CD4-positive, CD25-positive, alpha-beta regulatory T cell (primary cell): ENCODE results near the gene CNOT1. TPM values are rescaled to one million over a fixed set of nuclear protein-coding genes. Genes with fewer than 3 reads are reported as not detected.
A peak's percentile ranks its signal among the peaks of the same experiment; 100 is the strongest.

Experiments
- ATAC-seq, 2 donors: fragments of 150-1000 bp; cut with Tn5 transposase; one replicate each; pipeline ENCODE4 v1.10.0; 2021; ENCODE audit warnings: low read depth in 2 of 2, moderate number of reproducible peaks in 2 of 2, moderate library complexity in 1 of 2
- DNase-seq, 3 donors: peaks; one replicate each; pipeline versions ENCODE4 v3.0.0 to v3.0.0-alpha.2; 2012 to 2022; ENCODE audit warnings: mixed read lengths in 1 of 3
- H3K27ac ChIP-seq: one replicate; pipeline ENCODE4 v1.7.0; 2013; ENCODE audit warnings: mild to moderate bottlenecking, low read length; ENCODE audit not compliant: insufficient read depth, poor library complexity, severe bottlenecking
- H3K27me3 ChIP-seq: one replicate; pipeline ENCODE4 v1.7.0; 2013; ENCODE audit warnings: low read length; ENCODE audit not compliant: control insufficient read depth, insufficient read depth
- H3K36me3 ChIP-seq: one replicate; pipeline ENCODE4 v1.7.0; 2013; ENCODE audit warnings: mild to moderate bottlenecking, low read length, moderate library complexity; ENCODE audit not compliant: control insufficient read depth, insufficient read depth
- H3K4me1 ChIP-seq: 2 replicates; pipeline ENCODE4 v1.7.0; 2013; ENCODE audit warnings: mild to moderate bottlenecking, low read length; ENCODE audit not compliant: insufficient read depth, control insufficient read depth, poor library complexity, severe bottlenecking
- H3K4me3 ChIP-seq: one replicate; pipeline ENCODE4 v1.7.0; 2013; ENCODE audit warnings: low read depth, mild to moderate bottlenecking, low read length, moderate library complexity
- H3K9me3 ChIP-seq, 2 experiments: 1 replicate in 1 of 2; 2 replicates in 1 of 2; pipeline ENCODE4 v1.7.0; 2013; ENCODE audit warnings: low read length in 2 of 2, mild to moderate bottlenecking in 1 of 2, moderate library complexity in 1 of 2; ENCODE audit not compliant: control insufficient read depth in 2 of 2
- H3K27ac Mint-ChIP-seq, 3 donors: one replicate each; pipeline ENCODE4 v1.8.0; 2020 to 2022; ENCODE audit warnings: mild to moderate bottlenecking in 3 of 3, mixed read lengths in 3 of 3, moderate library complexity in 2 of 3
- H3K27me3 Mint-ChIP-seq: one replicate; pipeline ENCODE4 v1.8.0; 2022; ENCODE audit warnings: mild to moderate bottlenecking, mixed read lengths
- H3K36me3 Mint-ChIP-seq: one replicate; pipeline ENCODE4 v1.8.0; 2020; ENCODE audit warnings: mixed read lengths
- H3K4me1 Mint-ChIP-seq, 4 donors: one replicate each; pipeline ENCODE4 v1.8.0; 2020 to 2022; ENCODE audit warnings: mixed read lengths in 4 of 4, mild to moderate bottlenecking in 1 of 4
- H3K4me3 Mint-ChIP-seq, 4 donors: one replicate each; pipeline ENCODE4 v1.8.0; 2020 to 2022; ENCODE audit warnings: mild to moderate bottlenecking in 4 of 4, mixed read lengths in 4 of 4, moderate library complexity in 3 of 4
- H3K9me3 Mint-ChIP-seq, 7 donors: one replicate each; pipeline ENCODE4 v1.8.0; 2020 to 2022; ENCODE audit warnings: mixed read lengths in 7 of 7, mild to moderate bottlenecking in 3 of 7, moderate library complexity in 2 of 7
- polyA plus RNA-seq, 4 donors: library from polyadenylated mRNA; unstranded; fragments of 300-500 nt; fragmentation: Illumina TruSeq; gene quantifications; one replicate each; pipeline ENCODE4 v1.2.3, GENCODE V29; 2021
- total RNA-seq: library from RNA; stranded (reverse); gene quantifications from one replicate; pipeline ENCODE4 v1.2.3, GENCODE V29; 2022

The CNOT1 gene
- total and polyA plus RNA-seq, 5 donors from 2014 or later: 78.7 to 252 (median 87.1) TPM

DNA sequence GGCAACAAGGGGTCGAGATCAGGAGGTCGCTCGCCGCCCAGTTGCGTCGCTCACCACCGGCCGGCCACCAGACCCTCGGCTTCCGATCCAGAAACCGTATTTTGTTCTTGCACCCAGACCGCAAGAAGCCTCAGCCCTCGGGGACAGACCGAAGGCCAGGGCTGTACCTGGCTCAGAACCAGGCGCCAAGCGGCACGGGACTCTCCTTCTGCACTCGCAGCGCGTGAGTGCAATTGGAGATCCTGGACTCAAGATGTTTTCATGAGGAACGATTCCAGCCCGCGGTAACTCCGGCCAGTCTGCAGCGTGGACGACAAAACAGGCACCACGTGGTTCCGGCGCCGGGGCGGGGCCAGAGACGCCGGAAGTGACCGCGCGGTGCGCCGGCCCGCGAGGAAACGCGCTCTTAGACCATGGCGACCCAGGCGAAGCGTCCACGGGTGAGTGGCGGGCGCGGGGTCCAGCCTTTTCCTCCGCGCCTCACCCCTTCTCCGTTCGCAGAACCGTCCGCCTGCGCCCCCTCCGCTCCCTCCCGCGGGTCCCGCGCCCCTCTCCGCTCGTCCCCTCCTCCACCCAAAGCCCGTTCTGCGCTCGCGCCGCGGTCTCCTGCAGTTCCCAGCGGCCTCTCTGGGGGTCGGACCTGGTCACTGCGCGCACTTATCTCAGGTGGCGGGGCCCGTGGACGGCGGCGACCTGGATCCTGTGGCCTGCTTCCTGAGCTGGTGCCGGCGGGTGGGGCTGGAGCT is 114.3 kb downstream of the CNOT1 start, which contains the start of gene SETD6:
SETD6 (plus strand) TSS at position 393 of the 746 bp plus-strand sequence; CDS start at position 414, 21 bp downstream.
- Histone ChIP-seq H3K4me3 (peak within 1 kb of the TSS; percentile 70), H3K4me1 (peaks cover 13% of the 10 kb centered on the region), H3K36me3 (peaks cover 25% of the 10 kb centered on the region), H3K9me3 (no peaks in the 10 kb centered on the region), H3K27ac (peak within 1 kb of the TSS; percentile 64), H3K27me3 (no peaks in the 10 kb centered on the region)
- Mint-ChIP-seq H3K27ac (peak within 1 kb of the TSS; percentile 73 to 95 (median 88)), H3K4me1 (peaks cover 12 to 36% (median 22%) of the 10 kb centered on the region in 4 donors), H3K9me3 (no peaks in the 10 kb centered on the region), H3K36me3 (peaks cover 11% of the 10 kb centered on the region), H3K27me3 (no peaks in the 10 kb centered on the region), H3K4me3 (peak within 1 kb of the TSS; percentile 90 to 93 (median 91))
- ATAC-seq: peak; percentile 61 to 73
- DNase-seq: peak; percentile 68 to 79 (median 71)

DNA sequence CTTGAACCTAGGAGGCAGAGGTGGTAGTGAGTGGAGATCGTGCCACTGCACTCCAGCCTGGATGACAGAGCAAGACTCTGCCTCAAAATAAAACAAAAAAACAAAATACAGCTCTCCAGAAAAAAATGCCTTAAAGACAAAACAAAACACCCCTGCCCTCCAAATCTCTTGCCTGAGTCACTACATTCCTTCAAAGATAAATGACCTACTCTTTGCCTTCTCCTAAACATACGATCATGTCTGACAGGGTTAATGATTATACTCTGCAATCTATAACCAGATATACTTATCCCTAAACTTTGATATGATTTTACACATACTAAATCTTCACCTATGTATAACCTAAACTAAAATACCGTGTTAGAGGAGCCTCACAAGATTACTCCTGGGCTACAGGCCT is 115.8 kb downstream of the CNOT1 start:
- DNase-seq: no peak
- H3K4me3 ChIP-seq: no peak overlapping the region
- H3K4me1 Mint-ChIP-seq: peaks cover 12 to 34% (median 22%) of the 10 kb centered on the region in 4 donors
- H3K9me3 ChIP-seq: no peaks in the 10 kb centered on the region
- H3K4me1 ChIP-seq: peaks cover 13% of the 10 kb centered on the region
- no peaks in the 10 kb centered on the region for H3K27me3 Mint-ChIP-seq
- no peaks in the 10 kb centered on the region for H3K9me3 Mint-ChIP-seq
- ATAC-seq: no peak
- H3K4me3 Mint-ChIP-seq: peak overlapping the region in 2 of 4 donors; percentile 64 to 91
- no peaks in the 10 kb centered on the region for H3K27me3 ChIP-seq
- no peak overlapping the region for H3K27ac ChIP-seq
- peaks cover 12% of the 10 kb centered on the region for H3K36me3 ChIP-seq
- peaks cover 7% of the 10 kb centered on the region for H3K36me3 Mint-ChIP-seq
- H3K27ac Mint-ChIP-seq: peak overlapping the region in 1 of 3 donors; percentile 54

DNA sequence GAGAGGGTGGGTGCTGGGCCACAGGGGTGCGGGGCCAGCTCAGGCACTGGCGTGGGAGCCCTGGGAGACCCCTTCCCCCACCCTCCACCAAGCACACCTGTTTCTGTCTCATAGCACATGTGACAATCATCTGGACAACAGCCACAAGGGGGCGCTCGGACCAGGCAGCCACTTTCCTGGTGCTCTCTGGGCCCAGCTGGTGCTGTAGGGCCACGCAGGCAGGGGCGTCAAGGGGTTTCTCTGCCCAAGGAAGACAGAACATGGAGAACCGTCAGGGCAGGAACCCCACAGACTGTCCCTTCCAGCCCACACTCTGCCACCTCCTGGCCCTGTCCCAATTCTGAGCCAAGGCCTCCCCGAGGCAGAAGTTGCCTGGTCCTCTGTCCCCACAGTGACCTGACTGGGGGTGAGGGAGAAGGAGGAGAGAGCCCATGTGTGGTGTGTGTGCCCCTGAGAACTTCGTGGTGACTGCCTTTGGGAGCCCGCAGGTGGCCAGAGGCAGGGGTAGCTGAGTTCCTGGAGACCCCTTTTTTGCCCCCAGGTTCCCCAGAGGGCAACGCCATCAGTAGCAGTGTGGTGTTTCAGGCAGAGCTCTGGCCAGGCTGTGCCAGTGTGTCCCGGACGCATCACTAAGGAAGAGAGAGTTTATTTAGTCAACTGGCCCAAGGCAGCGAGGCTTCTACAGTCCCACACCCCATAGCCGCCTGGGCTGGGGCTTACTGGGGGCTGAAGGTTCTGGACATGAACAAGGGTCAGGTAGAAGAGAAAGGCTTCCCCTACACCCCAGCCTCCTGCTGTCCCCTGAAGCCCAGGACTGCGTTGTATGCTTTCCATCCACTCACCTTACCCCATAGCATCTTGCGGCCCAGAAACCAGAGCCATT is 117.5 kb downstream of the CNOT1 start:
- Mint-ChIP-seq H3K9me3 (no peaks in the 10 kb centered on the region), H3K27me3 (no peaks in the 10 kb centered on the region), H3K27ac (peak overlapping the region; percentile 58 to 84 (median 60)), H3K36me3 (no peaks in the 10 kb centered on the region), H3K4me3 (peak overlapping the region in 3 of 4 donors; percentile 33 to 91 (median 85)), H3K4me1 (peaks cover 8 to 28% (median 18%) of the 10 kb centered on the region in 4 donors)
- DNase-seq (peak; percentile 67 to 76 (median 75)), ATAC-seq (peak; percentile 29 to 43)
- H3K27ac ChIP-seq: no peak overlapping the region
- no peaks in the 10 kb centered on the region for H3K9me3 ChIP-seq
- H3K27me3 ChIP-seq: no peaks in the 10 kb centered on the region
- H3K4me1 ChIP-seq: peaks cover 13% of the 10 kb centered on the region
- no peaks in the 10 kb centered on the region for H3K36me3 ChIP-seq
- H3K4me3 ChIP-seq: no peak overlapping the region

DNA sequence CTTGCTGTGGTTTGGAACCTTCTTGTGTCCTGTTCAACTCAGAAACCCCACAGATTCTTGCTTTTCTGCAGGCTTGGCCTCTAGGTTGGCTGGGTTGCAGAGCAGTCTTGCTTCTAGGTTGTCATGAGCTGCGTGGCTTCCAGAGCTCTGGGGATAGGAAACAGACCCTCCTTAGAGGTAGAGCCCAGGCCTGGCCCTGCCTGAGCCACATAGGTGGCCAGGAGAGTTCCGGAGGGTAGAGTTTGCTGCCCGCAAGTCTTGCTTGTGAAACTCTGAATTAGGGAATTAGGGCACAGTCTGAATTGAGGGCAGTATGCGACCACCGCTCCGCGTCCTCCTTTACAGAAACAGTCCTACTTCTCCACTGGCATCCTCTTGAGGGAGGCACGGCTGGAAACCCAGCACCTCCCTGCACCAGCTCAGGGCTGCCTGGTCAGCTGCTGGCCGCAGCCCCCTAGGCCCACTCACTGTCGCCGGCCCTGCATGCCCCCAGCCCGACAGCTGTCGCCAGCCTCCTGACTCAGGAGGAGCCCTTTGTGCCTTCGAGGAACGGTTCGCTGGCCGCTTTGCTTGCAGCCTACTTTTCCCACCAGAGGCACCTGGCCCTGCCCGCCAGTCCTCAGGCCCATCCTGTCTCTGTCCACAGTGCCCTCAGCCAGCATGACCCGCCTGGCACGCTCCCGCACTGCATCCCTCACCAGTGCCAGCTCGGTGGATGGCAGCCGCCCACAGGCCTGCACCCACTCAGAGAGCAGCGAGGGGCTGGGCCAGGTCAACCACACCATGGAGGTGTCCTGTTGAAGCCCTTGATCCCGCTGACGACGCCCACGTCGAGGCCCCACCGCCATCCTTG is 118.6 kb downstream of the CNOT1 start:
- H3K9me3 ChIP-seq: no peaks in the 10 kb centered on the region
- H3K27ac ChIP-seq: no peak overlapping the region
- Mint-ChIP-seq H3K36me3 (no peaks in the 10 kb centered on the region), H3K4me3 (no peak overlapping the region), H3K27me3 (no peaks in the 10 kb centered on the region), H3K4me1 (peaks cover 4 to 18% (median 14%) of the 10 kb centered on the region in 4 donors), H3K27ac (no peak overlapping the region), H3K9me3 (no peaks in the 10 kb centered on the region)
- H3K36me3 ChIP-seq: no peaks in the 10 kb centered on the region
- no peak for DNase-seq
- no peak overlapping the region for H3K4me3 ChIP-seq
- H3K4me1 ChIP-seq: peaks cover 6% of the 10 kb centered on the region
- no peak for ATAC-seq
- no peaks in the 10 kb centered on the region for H3K27me3 ChIP-seq

DNA sequence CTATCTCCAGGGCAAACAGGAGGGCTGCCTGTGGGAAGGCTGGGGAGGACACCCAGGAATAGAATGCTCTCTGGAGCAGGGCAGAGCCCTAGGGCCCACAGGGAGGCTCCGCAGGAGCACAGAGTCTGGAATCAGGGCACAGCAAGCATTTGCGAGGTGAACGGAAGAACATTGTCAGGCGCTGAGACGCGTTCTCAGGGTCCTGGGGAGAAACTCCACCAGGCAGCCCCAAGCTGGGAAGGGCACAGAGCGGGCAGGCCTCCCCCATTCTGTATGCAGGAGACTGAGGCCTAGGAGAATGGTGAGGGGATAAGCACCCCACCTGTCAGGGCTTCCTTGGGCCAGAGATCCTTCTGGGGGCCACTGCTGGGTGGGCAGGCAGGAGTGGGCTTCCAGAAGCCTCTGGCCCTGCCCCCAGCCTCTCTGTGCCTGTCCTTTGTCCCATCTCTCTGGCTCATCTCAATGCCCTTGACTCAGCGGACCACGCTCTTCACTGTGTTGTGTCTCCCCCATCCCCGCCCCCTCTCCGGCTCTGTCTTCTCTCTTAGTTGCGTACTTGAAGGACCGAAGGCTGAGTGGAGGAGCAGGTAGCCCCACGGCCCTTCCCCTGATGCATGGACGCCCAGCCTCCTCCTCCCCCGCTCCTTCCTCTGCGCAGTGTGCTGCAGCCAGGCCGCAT is 119.4 kb downstream of the CNOT1 start:
- Histone ChIP-seq H3K4me3 (no peak overlapping the region), H3K27me3 (no peaks in the 10 kb centered on the region), H3K36me3 (no peaks in the 10 kb centered on the region), H3K27ac (no peak overlapping the region), H3K4me1 (peaks cover 6% of the 10 kb centered on the region), H3K9me3 (no peaks in the 10 kb centered on the region)
- no peak overlapping the region for H3K4me3 Mint-ChIP-seq
- no peaks in the 10 kb centered on the region for H3K9me3 Mint-ChIP-seq
- ATAC-seq (no peak), DNase-seq (no peak)
- no peaks in the 10 kb centered on the region for H3K27me3 Mint-ChIP-seq
- H3K36me3 Mint-ChIP-seq: no peaks in the 10 kb centered on the region
- H3K4me1 Mint-ChIP-seq: peaks cover 4 to 18% (median 14%) of the 10 kb centered on the region in 4 donors
- H3K27ac Mint-ChIP-seq: no peak overlapping the region

DNA sequence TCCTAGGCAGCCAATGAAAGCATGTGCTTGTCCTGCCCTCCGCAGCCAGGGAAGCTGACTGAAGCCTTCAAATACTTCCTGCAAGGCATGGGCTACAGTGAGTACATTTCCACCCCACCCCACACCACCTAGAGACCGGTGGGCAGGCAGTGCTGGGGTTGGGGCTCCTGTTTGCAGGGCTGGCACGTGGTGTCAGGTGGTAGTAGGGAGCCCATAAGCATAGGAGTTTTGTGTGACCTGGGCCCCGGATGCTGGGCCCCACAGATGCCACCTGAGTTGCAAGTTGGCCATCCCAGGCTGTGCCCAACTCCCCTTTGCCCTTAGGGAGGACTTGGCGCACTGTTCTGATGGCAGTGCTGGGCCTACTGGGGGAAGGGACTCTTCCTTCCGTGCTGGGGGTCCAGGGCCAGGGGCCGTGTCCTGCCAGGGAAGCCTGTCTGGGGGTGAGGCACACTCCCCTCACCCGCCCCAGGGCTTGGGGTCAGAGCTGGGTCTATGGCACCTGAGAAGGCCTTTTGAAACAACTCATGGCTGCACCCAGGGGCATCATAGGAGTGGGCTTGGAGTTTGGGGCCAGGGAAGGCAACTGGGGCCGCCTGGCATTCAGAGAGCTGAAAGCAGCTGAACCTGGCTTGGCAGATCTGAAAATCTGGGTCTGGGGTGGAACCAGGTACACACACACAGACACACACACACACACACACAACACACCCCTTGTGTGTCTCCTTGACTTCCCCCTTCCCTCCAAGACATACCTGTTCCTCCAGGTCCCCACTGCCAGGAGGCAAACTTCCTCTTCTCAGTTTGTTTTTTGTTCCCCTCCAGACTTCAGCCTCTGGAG is 120.2 kb downstream of the CNOT1 start:
- Mint-ChIP-seq H3K27ac (no peak overlapping the region), H3K4me3 (peak overlapping the region in 1 of 4 donors; percentile 38), H3K27me3 (peaks cover 4% of the 10 kb centered on the region), H3K36me3 (no peaks in the 10 kb centered on the region), H3K4me1 (peaks cover 0 to 11% (median 8%) of the 10 kb centered on the region in 4 donors), H3K9me3 (no peaks in the 10 kb centered on the region)
- Histone ChIP-seq H3K36me3 (no peaks in the 10 kb centered on the region), H3K4me3 (no peak overlapping the region), H3K9me3 (no peaks in the 10 kb centered on the region), H3K27me3 (no peaks in the 10 kb centered on the region), H3K27ac (no peak overlapping the region), H3K4me1 (no peaks in the 10 kb centered on the region)
- ATAC-seq (no peak), DNase-seq (no peak)
